ENCODE results near the gene ZC3H11A.
"Not testable (repeated sequence)": the region's sequence is repeated elsewhere in the genome, so short reads cannot be mapped to it uniquely, and the experiment has no call there.

The ZC3H11A gene

GRCh38 chr1:203795441-203796235 lies at the start of gene ZC3H11A, which contains the start of gene ZBED6:
TSS of gene ZC3H11A (plus strand) at chr1:203795623. CDS start at chr1:203817071, 21,448 bp downstream.
TSS of gene ZBED6 (plus strand) at chr1:203795623. CDS start at chr1:203797523, 1,900 bp downstream.
- H3K4me3 ChIP-seq (ENCODE audit: low read depth in 1 of 2, low read length in 2 of 2) = peak within 1 kb of the TSS; percentile 70 to 97
- peak within 1 kb of the TSS; percentile 94 for H3K9ac ChIP-seq (ENCODE audit: low read length)
- peak within 1 kb of the TSS; percentile 84 for H3K27ac ChIP-seq (ENCODE audit: low read depth, low read length)
- no peaks in the 10 kb centered on the region for H3K27me3 ChIP-seq (ENCODE audit: control insufficient read depth in 1 of 2, insufficient read depth in 2 of 2, low read length in 2 of 2)
- peaks cover 44% of the 10 kb centered on the region for H3K4me1 ChIP-seq (ENCODE audit: insufficient read depth, low read length)
- no peaks in the 10 kb centered on the region for H3K36me3 ChIP-seq (ENCODE audit: insufficient read depth, low read length)
- no peaks in the 10 kb centered on the region for H3K9me3 ChIP-seq (ENCODE audit: low read length)

GRCh38 chr1:203746281-203746680 lies 49.1 kb upstream of the ZC3H11A start:
- H3K4me1 ChIP-seq (ENCODE audit: insufficient read depth, low read length) = peaks cover 19% of the 10 kb centered on the region
- H3K4me3 ChIP-seq (ENCODE audit: low read depth in 1 of 2, low read length in 2 of 2) = no peak overlapping the region

GRCh38 chr1:203751051-203751450 lies 44.4 kb upstream of the ZC3H11A start:
- no peak overlapping the region for H3K4me3 ChIP-seq (ENCODE audit: low read depth in 1 of 2, low read length in 2 of 2)
- no peaks in the 10 kb centered on the region for H3K36me3 ChIP-seq (ENCODE audit: insufficient read depth, low read length)
- no peaks in the 10 kb centered on the region for H3K4me1 ChIP-seq (ENCODE audit: insufficient read depth, low read length)
- H3K9ac ChIP-seq (ENCODE audit: low read length) = no peak overlapping the region
- H3K27me3 ChIP-seq (ENCODE audit: control insufficient read depth in 1 of 2, insufficient read depth in 2 of 2, low read length in 2 of 2) = no peaks in the 10 kb centered on the region
- H3K27ac ChIP-seq (ENCODE audit: low read depth, low read length) = no peak overlapping the region
- no peaks in the 10 kb centered on the region for H3K9me3 ChIP-seq (ENCODE audit: low read length)

More at GRCh38 chr1:203746281-203746680, 49.1 kb upstream of the ZC3H11A start:
- Histone ChIP-seq H3K27ac (ENCODE audit: low read depth, low read length) (no peak overlapping the region), H3K9ac (ENCODE audit: low read length) (no peak overlapping the region), H3K27me3 (ENCODE audit: control insufficient read depth in 1 of 2, insufficient read depth in 2 of 2, low read length in 2 of 2) (no peaks in the 10 kb centered on the region), H3K36me3 (ENCODE audit: insufficient read depth, low read length) (peaks cover 12% of the 10 kb centered on the region), H3K9me3 (ENCODE audit: low read length) (no peaks in the 10 kb centered on the region)

GRCh38 chr1:203751618-203752361 lies 43.6 kb upstream of the ZC3H11A start:
- not testable (repeated sequence) for H3K9ac ChIP-seq (ENCODE audit: low read length); H3K27me3 ChIP-seq (ENCODE audit: control insufficient read depth in 1 of 2, insufficient read depth in 2 of 2, low read length in 2 of 2); H3K4me3 ChIP-seq (ENCODE audit: low read depth in 1 of 2, low read length in 2 of 2); H3K36me3 ChIP-seq (ENCODE audit: insufficient read depth, low read length); H3K9me3 ChIP-seq (ENCODE audit: low read length); H3K27ac ChIP-seq (ENCODE audit: low read depth, low read length); H3K4me1 ChIP-seq (ENCODE audit: insufficient read depth, low read length)

GRCh38 chr1:203754455-203754864 lies 41.0 kb upstream of the ZC3H11A start:
- no peak overlapping the region for H3K4me3 ChIP-seq (ENCODE audit: low read depth in 1 of 2, low read length in 2 of 2)
- no peak overlapping the region for H3K9ac ChIP-seq (ENCODE audit: low read length)
- no peaks in the 10 kb centered on the region for H3K4me1 ChIP-seq (ENCODE audit: insufficient read depth, low read length)
- no peaks in the 10 kb centered on the region for H3K27me3 ChIP-seq (ENCODE audit: control insufficient read depth in 1 of 2, insufficient read depth in 2 of 2, low read length in 2 of 2)
- H3K9me3 ChIP-seq (ENCODE audit: low read length) = no peaks in the 10 kb centered on the region
- no peak overlapping the region for H3K27ac ChIP-seq (ENCODE audit: low read depth, low read length)
- no peaks in the 10 kb centered on the region for H3K36me3 ChIP-seq (ENCODE audit: insufficient read depth, low read length)

- Histone ChIP-seq H3K9ac (ENCODE audit: low read length) (no peak overlapping the region), H3K4me1 (ENCODE audit: insufficient read depth, low read length) (no peaks in the 10 kb centered on the region), H3K4me3 (ENCODE audit: low read depth in 1 of 2, low read length in 2 of 2) (no peak overlapping the region), H3K27me3 (ENCODE audit: control insufficient read depth in 1 of 2, insufficient read depth in 2 of 2, low read length in 2 of 2) (no peaks in the 10 kb centered on the region), H3K36me3 (ENCODE audit: insufficient read depth, low read length) (no peaks in the 10 kb centered on the region), H3K9me3 (ENCODE audit: low read length) (no peaks in the 10 kb centered on the region), H3K27ac (ENCODE audit: low read depth, low read length) (no peak overlapping the region)
These were observed 39.4 kb upstream of the ZC3H11A start for GRCh38 chr1:203756036-203756435.

GRCh38 chr1:203758749-203759148 lies 36.7 kb upstream of the ZC3H11A start:
- H3K27me3 ChIP-seq (ENCODE audit: control insufficient read depth in 1 of 2, insufficient read depth in 2 of 2, low read length in 2 of 2); H3K9me3 ChIP-seq (ENCODE audit: low read length); H3K4me1 ChIP-seq (ENCODE audit: insufficient read depth, low read length); H3K4me3 ChIP-seq (ENCODE audit: low read depth in 1 of 2, low read length in 2 of 2); H3K27ac ChIP-seq (ENCODE audit: low read depth, low read length); H3K36me3 ChIP-seq (ENCODE audit: insufficient read depth, low read length); H3K9ac ChIP-seq (ENCODE audit: low read length): not testable (repeated sequence)

- H3K9ac ChIP-seq (ENCODE audit: low read length) = no peak overlapping the region
- H3K36me3 ChIP-seq (ENCODE audit: insufficient read depth, low read length) = no peaks in the 10 kb centered on the region
- no peaks in the 10 kb centered on the region for H3K9me3 ChIP-seq (ENCODE audit: low read length)
- no peak overlapping the region for H3K4me3 ChIP-seq (ENCODE audit: low read depth in 1 of 2, low read length in 2 of 2)
- H3K4me1 ChIP-seq (ENCODE audit: insufficient read depth, low read length) = no peaks in the 10 kb centered on the region
- H3K27ac ChIP-seq (ENCODE audit: low read depth, low read length) = no peak overlapping the region
- no peaks in the 10 kb centered on the region for H3K27me3 ChIP-seq (ENCODE audit: control insufficient read depth in 1 of 2, insufficient read depth in 2 of 2, low read length in 2 of 2)
These were observed 34.9 kb upstream of the ZC3H11A start for GRCh38 chr1:203760506-203760905.

GRCh38 chr1:203761958-203762357 lies 33.5 kb upstream of the ZC3H11A start:
- not testable (repeated sequence) for H3K9ac ChIP-seq (ENCODE audit: low read length); H3K27ac ChIP-seq (ENCODE audit: low read depth, low read length); H3K4me3 ChIP-seq (ENCODE audit: low read depth in 1 of 2, low read length in 2 of 2); H3K36me3 ChIP-seq (ENCODE audit: insufficient read depth, low read length); H3K4me1 ChIP-seq (ENCODE audit: insufficient read depth, low read length); H3K27me3 ChIP-seq (ENCODE audit: control insufficient read depth in 1 of 2, insufficient read depth in 2 of 2, low read length in 2 of 2); H3K9me3 ChIP-seq (ENCODE audit: low read length)

GRCh38 chr1:203763505-203763904 lies 31.9 kb upstream of the ZC3H11A start:
- Histone ChIP-seq H3K27ac (ENCODE audit: low read depth, low read length) (no peak overlapping the region), H3K36me3 (ENCODE audit: insufficient read depth, low read length) (no peaks in the 10 kb centered on the region), H3K4me3 (ENCODE audit: low read depth in 1 of 2, low read length in 2 of 2) (no peak overlapping the region), H3K9me3 (ENCODE audit: low read length) (no peaks in the 10 kb centered on the region), H3K27me3 (ENCODE audit: control insufficient read depth in 1 of 2, insufficient read depth in 2 of 2, low read length in 2 of 2) (no peaks in the 10 kb centered on the region), H3K4me1 (ENCODE audit: insufficient read depth, low read length) (no peaks in the 10 kb centered on the region), H3K9ac (ENCODE audit: low read length) (no peak overlapping the region)

GRCh38 chr1:203764105-203765028 lies 31.1 kb upstream of the ZC3H11A start:
- no peaks in the 10 kb centered on the region for H3K27me3 ChIP-seq (ENCODE audit: control insufficient read depth in 1 of 2, insufficient read depth in 2 of 2, low read length in 2 of 2)
- H3K4me1 ChIP-seq (ENCODE audit: insufficient read depth, low read length) = no peaks in the 10 kb centered on the region
- H3K9ac ChIP-seq (ENCODE audit: low read length) = no peak overlapping the region
- H3K27ac ChIP-seq (ENCODE audit: low read depth, low read length) = no peak overlapping the region
- H3K36me3 ChIP-seq (ENCODE audit: insufficient read depth, low read length) = no peaks in the 10 kb centered on the region
- no peak overlapping the region for H3K4me3 ChIP-seq (ENCODE audit: low read depth in 1 of 2, low read length in 2 of 2)
- H3K9me3 ChIP-seq (ENCODE audit: low read length) = no peaks in the 10 kb centered on the region
